CD8-positive, alpha-beta memory T cell (primary cell): ENCODE data around the gene PTPN4. TPM values are rescaled to one million over a fixed set of nuclear protein-coding genes. Genes with fewer than 3 reads are reported as not detected.
"Not testable (repeated sequence)": the region's sequence is repeated elsewhere in the genome, so short reads cannot be mapped to it uniquely, and the experiment has no call there.

Source experiments
- CTCF ChIA-PET: fragments of 350-600 bp; sonication (Branson Sonifier 250); formaldehyde crosslinking; loops from one replicate; lab custom pipeline; 2021; ENCODE audit warnings: antibody characterized with exemption; lab: Charles Lee
- POLR2A ChIA-PET: fragments of 350-600 bp; sonication (Branson Sonifier 250); formaldehyde crosslinking; loops from one replicate; lab custom pipeline; 2021; ENCODE audit warnings: antibody characterized with exemption; lab: Charles Lee
- DNase-seq, 5 donors: peaks; one replicate each; pipeline versions ENCODE4 v3.0.0 to v3.0.0-alpha.2; 2020 to 2022; ENCODE audit warnings: mixed read lengths in 1 of 5
- H3K27ac ChIP-seq: one replicate; pipeline ENCODE4 v1.7.0; 2013; ENCODE audit warnings: low read depth, mild to moderate bottlenecking, low read length, moderate library complexity
- H3K27me3 ChIP-seq: 2 replicates; pipeline ENCODE4 v1.7.0; 2013; ENCODE audit warnings: low read length, mild to moderate bottlenecking; ENCODE audit not compliant: insufficient read depth, poor library complexity, severe bottlenecking
- H3K36me3 ChIP-seq: 2 replicates; pipeline ENCODE4 v1.7.0; 2013; ENCODE audit warnings: mild to moderate bottlenecking, low read length, moderate library complexity; ENCODE audit not compliant: insufficient read depth
- H3K4me1 ChIP-seq: 2 replicates; pipeline ENCODE4 v1.7.0; 2013; ENCODE audit warnings: mild to moderate bottlenecking, low read length, moderate library complexity; ENCODE audit not compliant: insufficient read depth
- H3K4me3 ChIP-seq: 2 replicates; pipeline ENCODE4 v1.7.0; 2013; ENCODE audit warnings: mild to moderate bottlenecking, low read length
- H3K9me3 ChIP-seq: 2 replicates; pipeline ENCODE4 v1.7.0; 2013; ENCODE audit warnings: mild to moderate bottlenecking, low read length
- H3K27ac Mint-ChIP-seq, 8 donors: one replicate each; pipeline ENCODE4 v1.8.0; 2020 to 2021; ENCODE audit warnings: mixed read lengths in 8 of 8, mild to moderate bottlenecking in 6 of 8, inconsistent platforms in 3 of 8, moderate library complexity in 3 of 8
- H3K27me3 Mint-ChIP-seq, 2 donors: one replicate each; pipeline ENCODE4 v1.8.0; 2020 to 2021; ENCODE audit warnings: mixed read lengths in 2 of 2, mild to moderate bottlenecking in 1 of 2, moderate library complexity in 1 of 2
- H3K36me3 Mint-ChIP-seq, 3 donors: one replicate each; pipeline ENCODE4 v1.8.0; 2020 to 2021; ENCODE audit warnings: mixed read lengths in 3 of 3, inconsistent platforms in 1 of 3, mild to moderate bottlenecking in 1 of 3
- H3K4me1 Mint-ChIP-seq, 3 donors: one replicate each; pipeline ENCODE4 v1.8.0; 2020 to 2021; ENCODE audit warnings: mixed read lengths in 3 of 3, inconsistent platforms in 1 of 3, mild to moderate bottlenecking in 1 of 3
- H3K4me3 Mint-ChIP-seq, 7 donors: one replicate each; pipeline ENCODE4 v1.8.0; 2020 to 2021; ENCODE audit warnings: mixed read lengths in 7 of 7, mild to moderate bottlenecking in 6 of 7, moderate library complexity in 4 of 7, inconsistent platforms in 2 of 7
- H3K9me3 Mint-ChIP-seq, 5 donors: one replicate each; pipeline ENCODE4 v1.8.0; 2020 to 2022; ENCODE audit warnings: mixed read lengths in 5 of 5, mild to moderate bottlenecking in 3 of 5, moderate library complexity in 2 of 5, inconsistent platforms in 1 of 5
- polyA plus RNA-seq: library from polyadenylated mRNA; unstranded; fragments of 300-500 nt; fragmentation: Illumina TruSeq; gene quantifications from one replicate; pipeline ENCODE4 v1.2.3, GENCODE V29; 2021
- total RNA-seq, 2 experiments: library from RNA; stranded (reverse); gene quantifications; one replicate each; pipeline ENCODE4 v1.2.3, GENCODE V29; 2021

PTPN4 gene
- total and polyA plus RNA-seq, 3 experiments from 2014 or later: 29.0 to 161 (median 34.2) TPM

DNA sequence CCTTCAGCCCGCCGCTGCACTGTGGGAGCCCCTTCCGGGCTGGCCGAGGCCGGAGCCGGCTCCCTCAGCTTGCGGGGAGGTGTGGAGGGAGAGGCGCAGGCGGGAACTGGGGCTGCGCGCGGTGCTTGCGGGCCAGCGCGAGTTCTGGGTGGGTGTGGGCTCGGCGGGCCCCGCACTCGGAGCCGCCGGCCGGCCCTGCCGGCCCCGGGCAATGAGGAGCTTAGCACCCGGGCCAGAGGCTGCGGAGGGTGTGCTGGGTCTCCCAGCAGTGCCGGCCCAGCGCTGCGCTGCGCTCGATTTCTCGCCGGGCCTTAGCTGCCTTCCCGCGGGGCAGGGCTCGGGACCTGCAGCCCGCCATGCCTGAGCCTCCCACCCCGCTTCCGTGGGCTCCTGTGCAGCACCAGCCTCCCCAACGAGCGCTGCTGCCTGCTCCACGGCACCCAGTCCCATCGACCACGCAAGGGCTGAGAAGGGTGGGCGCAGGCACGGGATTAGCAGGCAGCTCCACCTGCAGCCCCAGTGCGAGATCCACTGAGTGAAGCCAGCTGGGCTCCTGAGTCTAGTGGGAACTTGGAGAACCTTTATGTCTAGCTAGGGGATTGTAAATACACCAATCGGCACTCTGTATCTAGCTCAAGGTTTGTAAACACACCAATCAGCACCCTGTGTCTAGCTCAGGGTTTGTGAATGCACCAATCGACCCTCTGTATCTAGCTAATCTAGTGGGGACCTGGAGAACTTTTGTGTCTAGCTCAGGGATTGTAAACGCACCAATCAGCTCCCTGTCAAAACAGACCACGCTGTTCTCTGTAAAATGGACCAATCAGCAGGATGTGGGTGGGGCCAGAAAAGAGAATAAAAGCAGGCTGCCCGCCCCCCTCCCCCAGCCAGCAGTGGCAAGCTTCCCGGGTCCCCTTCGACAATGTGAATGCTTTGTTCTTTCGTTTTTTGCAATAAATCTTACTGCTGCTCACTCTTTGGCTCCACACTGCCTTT, 237.5 kb downstream of the PTPN4 start:
- H3K4me1 Mint-ChIP-seq, H3K4me1 ChIP-seq, H3K27me3 ChIP-seq, H3K27ac ChIP-seq, H3K27me3 Mint-ChIP-seq, H3K9me3 Mint-ChIP-seq, H3K4me3 ChIP-seq, H3K9me3 ChIP-seq, H3K27ac Mint-ChIP-seq, DNase-seq, POLR2A ChIA-PET, H3K4me3 Mint-ChIP-seq, H3K36me3 ChIP-seq, CTCF ChIA-PET, H3K36me3 Mint-ChIP-seq: not testable (repeated sequence)

DNA sequence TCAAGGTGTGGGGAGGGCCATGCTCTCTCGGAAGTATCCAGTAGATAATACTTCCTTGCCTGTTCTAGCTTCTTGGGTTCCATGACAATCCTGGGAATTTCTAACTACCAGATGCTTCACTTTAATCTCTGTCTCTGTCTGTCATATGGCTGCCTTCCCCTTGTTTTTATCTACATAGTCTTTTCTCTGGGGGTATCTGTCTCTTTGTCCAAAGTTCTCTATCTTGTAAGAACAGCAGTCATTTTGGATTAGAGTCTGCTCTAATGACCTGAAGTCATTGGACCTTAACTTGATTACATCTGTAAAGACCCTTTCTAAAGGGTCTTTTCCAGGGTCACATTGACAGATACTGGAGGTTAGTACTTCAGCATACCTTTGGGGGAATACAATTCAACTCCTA, 241.7 kb downstream of the PTPN4 start:
- no peak for DNase-seq
- Histone ChIP-seq H3K4me3 (no peak overlapping the region), H3K36me3 (no peaks in the 10 kb centered on the region), H3K27me3 (no peaks in the 10 kb centered on the region), H3K9me3 (no peaks in the 10 kb centered on the region), H3K27ac (no peak overlapping the region), H3K4me1 (no peaks in the 10 kb centered on the region)
- Mint-ChIP-seq H3K9me3 (no peaks in the 10 kb centered on the region), H3K27ac (no peak overlapping the region), H3K36me3 (peaks cover 0 to 8% (median 4%) of the 10 kb centered on the region in 3 donors), H3K4me3 (no peak overlapping the region), H3K4me1 (no peaks in the 10 kb centered on the region), H3K27me3 (peaks cover 0 to 6% of the 10 kb centered on the region in 2 donors)
- POLR2A ChIA-PET: no interaction called here
- CTCF ChIA-PET: no interaction called here

DNA sequence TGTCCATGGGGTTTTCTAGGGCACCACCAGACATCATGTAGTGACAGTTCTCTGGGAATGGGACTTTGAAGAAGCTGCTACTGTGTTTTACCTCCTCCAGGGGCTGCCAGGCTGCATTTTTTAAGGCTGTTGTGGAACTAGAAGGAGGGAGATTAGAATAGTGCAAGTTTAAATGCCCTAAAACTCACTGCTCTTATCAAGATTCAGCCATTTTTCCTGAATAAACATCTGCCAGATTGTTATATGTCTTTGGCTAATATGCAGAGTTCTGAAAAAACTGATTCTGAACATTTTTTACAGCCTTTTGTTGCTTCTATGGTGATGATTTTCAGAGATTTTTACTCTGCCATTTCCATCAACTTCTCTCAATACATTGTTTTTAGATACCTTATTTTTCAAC, 244.5 kb downstream of the PTPN4 start:
- H3K36me3 Mint-ChIP-seq: peaks cover 0 to 5% (median 4%) of the 10 kb centered on the region in 3 donors
- no peaks in the 10 kb centered on the region for H3K36me3 ChIP-seq
- CTCF ChIA-PET: no interaction called here
- no peaks in the 10 kb centered on the region for H3K4me1 Mint-ChIP-seq
- POLR2A ChIA-PET: no interaction called here
- no peak overlapping the region for H3K4me3 ChIP-seq
- no peaks in the 10 kb centered on the region for H3K9me3 ChIP-seq
- DNase-seq: no peak
- H3K4me1 ChIP-seq: no peaks in the 10 kb centered on the region
- H3K27ac ChIP-seq: no peak overlapping the region
- H3K9me3 Mint-ChIP-seq: no peaks in the 10 kb centered on the region
- no peak overlapping the region for H3K27ac Mint-ChIP-seq
- no peaks in the 10 kb centered on the region for H3K27me3 ChIP-seq
- peaks cover 0 to 6% of the 10 kb centered on the region in 2 donors for H3K27me3 Mint-ChIP-seq
- H3K4me3 Mint-ChIP-seq: no peak overlapping the region

DNA sequence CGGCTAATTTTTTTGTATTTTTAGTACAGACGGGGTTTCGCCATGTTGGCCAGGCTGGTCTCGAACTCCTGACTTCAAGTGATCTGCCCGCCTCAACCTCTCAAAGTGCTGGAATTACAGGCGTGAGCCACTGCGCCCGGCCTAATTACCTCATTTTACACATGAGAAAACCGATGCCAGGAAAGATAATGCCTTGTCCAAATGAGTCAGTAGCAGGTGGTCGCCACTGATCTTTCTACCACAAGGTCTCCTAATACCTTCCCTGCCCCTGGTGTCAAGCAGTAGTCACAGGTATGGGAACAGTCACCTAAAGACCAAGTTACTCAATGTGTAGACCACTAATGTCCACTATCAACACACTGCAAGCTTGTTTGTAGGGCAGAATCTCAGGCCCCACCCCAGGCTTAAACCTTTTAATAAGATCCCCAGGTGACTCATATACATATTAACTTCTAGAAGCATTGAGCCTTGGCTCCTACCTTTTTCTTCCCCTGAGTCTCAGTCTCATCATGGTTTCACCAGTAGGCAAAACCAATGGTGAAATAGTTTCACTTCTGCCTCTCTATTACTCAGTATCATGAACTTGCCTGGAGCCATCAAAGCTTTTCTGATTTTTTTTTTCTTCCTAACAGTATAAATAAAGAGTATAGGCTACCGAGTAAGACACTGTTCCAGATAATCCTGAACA, 246.3 kb downstream of the PTPN4 start:
- H3K36me3 ChIP-seq: no peaks in the 10 kb centered on the region
- CTCF ChIA-PET: no interaction called here
- no peak overlapping the region for H3K27ac ChIP-seq

DNA sequence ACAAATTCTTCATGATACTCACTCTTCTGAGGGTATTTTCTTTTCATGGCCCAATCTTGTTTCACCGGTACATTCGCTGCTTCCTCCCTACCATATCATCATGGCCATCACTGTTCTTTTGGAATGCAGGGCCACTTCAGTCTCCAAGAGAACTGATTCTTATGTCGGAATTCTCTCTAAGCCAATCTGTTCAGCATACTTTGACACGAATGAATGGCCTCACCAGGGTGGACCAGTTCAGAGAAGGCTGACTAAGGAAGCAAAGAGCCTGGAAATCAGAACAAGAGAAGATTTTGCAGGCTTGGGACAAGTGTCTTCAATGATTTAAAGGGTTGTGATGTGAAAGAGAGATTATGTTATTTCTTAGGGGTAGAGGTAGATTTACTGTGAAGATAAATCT, 248.1 kb downstream of the PTPN4 start:
- Histone ChIP-seq H3K4me1 (peaks cover 6% of the 10 kb centered on the region), H3K36me3 (no peaks in the 10 kb centered on the region), H3K27ac (no peak overlapping the region), H3K9me3 (no peaks in the 10 kb centered on the region), H3K4me3 (no peak overlapping the region), H3K27me3 (no peaks in the 10 kb centered on the region)
- H3K9me3 Mint-ChIP-seq: no peaks in the 10 kb centered on the region
- H3K27ac Mint-ChIP-seq: no peak overlapping the region
- H3K27me3 Mint-ChIP-seq: peaks cover 0 to 4% of the 10 kb centered on the region in 2 donors
- POLR2A ChIA-PET: no interaction called here
- H3K36me3 Mint-ChIP-seq: no peaks in the 10 kb centered on the region
- CTCF ChIA-PET: no interaction called here
- H3K4me3 Mint-ChIP-seq: peak overlapping the region in 1 of 7 donors; percentile 7
- H3K4me1 Mint-ChIP-seq: peaks cover 5 to 7% (median 7%) of the 10 kb centered on the region in 3 donors
- no peak for DNase-seq

More for the DNA sequence above, 246.3 kb downstream of the PTPN4 start:
- Mint-ChIP-seq H3K27ac (no peak overlapping the region), H3K9me3 (no peaks in the 10 kb centered on the region), H3K27me3 (peaks cover 0 to 6% of the 10 kb centered on the region in 2 donors), H3K4me3 (no peak overlapping the region), H3K36me3 (peaks cover 0 to 4% (median 4%) of the 10 kb centered on the region in 3 donors), H3K4me1 (no peaks in the 10 kb centered on the region)
- no peak for DNase-seq
- H3K27me3 ChIP-seq: no peaks in the 10 kb centered on the region
- H3K9me3 ChIP-seq: no peaks in the 10 kb centered on the region
- POLR2A ChIA-PET: no interaction called here
- H3K4me3 ChIP-seq: no peak overlapping the region
- H3K4me1 ChIP-seq: no peaks in the 10 kb centered on the region

DNA sequence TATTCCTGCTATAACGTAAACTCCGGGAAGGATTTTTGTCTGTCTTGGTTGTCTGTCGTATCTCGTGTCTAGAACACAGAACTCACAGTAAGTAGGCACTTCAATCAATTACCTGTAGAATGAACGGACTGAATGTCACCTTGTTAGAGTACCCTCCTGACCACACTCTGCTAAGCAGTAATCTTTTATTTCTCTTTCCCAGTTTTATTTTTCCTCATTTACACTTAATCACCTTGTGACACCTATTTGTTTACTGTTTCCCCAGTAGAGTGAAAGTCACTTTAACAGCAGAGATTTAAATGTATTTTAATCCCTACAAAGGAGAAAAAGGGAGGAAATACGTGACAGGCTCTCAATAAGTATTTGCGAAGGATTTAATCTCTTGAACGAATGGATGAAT, 252.6 kb downstream of the PTPN4 start:
- CTCF ChIA-PET: interaction anchor here (0.9 to 1.5 kb wide), 3 partner anchors 17 to 164 kb away, joined by 4 to 7 read pairs (median 4); no protein-coding TSS in a partner anchor
- H3K4me3 ChIP-seq: peak overlapping the region; percentile 70
- H3K27ac Mint-ChIP-seq: peak overlapping the region in 7 of 8 donors; percentile 15 to 90 (median 73)
- H3K27me3 Mint-ChIP-seq: peaks cover 0 to 2% of the 10 kb centered on the region in 2 donors
- DNase-seq: no peak
- H3K27ac ChIP-seq: peak overlapping the region; percentile 54
- POLR2A ChIA-PET: interaction anchor here (0.8 to 1.2 kb wide), 4 partner anchors 163 to 333 kb away, joined by 3 to 5 read pairs (median 4); partner anchors contain the start of gene TMEM177
- no peaks in the 10 kb centered on the region for H3K27me3 ChIP-seq
- H3K36me3 ChIP-seq: no peaks in the 10 kb centered on the region
- H3K4me1 Mint-ChIP-seq: peaks cover 22 to 37% (median 25%) of the 10 kb centered on the region in 3 donors
- H3K4me1 ChIP-seq: peaks cover 12% of the 10 kb centered on the region
- peak overlapping the region; percentile 69 to 89 (median 82) for H3K4me3 Mint-ChIP-seq
- H3K36me3 Mint-ChIP-seq: peaks cover 0 to 3% (median 0%) of the 10 kb centered on the region in 3 donors
- H3K9me3 Mint-ChIP-seq: no peaks in the 10 kb centered on the region
- H3K9me3 ChIP-seq: no peaks in the 10 kb centered on the region

DNA sequence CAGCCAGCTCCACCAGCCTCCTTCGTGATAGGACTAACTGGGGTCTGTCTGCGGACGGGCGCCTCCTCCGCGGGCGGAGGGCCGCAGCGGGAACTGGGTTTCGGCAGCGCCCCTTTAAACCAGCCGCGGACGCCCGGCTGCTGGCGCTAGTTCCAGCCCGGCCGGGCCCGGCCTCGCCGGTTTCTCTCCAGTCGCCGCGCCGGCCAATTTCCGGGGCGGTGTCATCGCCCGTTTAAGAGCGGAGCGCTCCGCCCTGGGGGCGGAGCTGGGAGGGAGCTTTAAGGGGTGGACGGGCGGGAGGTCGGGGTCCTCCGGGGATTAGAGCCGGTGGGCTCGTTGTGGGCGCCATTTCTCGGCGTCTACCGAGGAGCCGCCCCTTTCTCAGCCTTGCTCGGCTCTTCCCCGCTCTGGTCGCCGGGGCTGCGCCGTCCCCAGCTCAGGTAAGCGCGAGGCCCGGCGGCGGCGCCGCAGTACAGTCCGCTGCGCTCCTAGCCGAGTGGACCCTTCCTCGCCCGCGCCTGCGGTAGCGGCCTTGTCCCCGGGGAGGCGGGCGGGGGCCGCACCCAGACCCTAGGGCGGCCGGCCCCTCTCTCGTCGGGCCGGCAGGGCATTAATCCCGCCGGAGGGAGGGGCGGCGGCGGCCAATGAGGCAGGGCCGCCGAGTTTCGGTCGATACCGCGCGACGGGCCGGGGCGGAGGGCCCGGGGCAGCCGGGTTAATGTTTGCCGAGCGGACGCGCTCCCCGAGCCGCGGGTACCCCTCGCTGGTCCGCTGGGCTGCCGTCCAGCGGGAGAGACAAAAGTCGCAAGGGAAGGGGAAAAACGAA, 253.3 kb downstream of the PTPN4 start, which contains the start of gene EPB41L5:
Gene EPB41L5 (plus strand): TSS at position 307 of the 826 bp plus-strand sequence. CDS start 6,008 bp downstream, outside the sequence.
- POLR2A ChIA-PET: interaction anchor here (0.8 to 1.2 kb wide), 5 partner anchors 44 to 334 kb away, joined by 3 to 5 read pairs (median 3); partner anchors contain the start of gene TMEM177
- H3K27ac Mint-ChIP-seq: peak within 1 kb of the TSS in 7 of 8 donors; percentile 15 to 90 (median 78)

More for the DNA sequence above, 253.3 kb downstream of the PTPN4 start, which contains the start of gene EPB41L5:
- peak; percentile 68 to 86 (median 74) for DNase-seq
- Mint-ChIP-seq H3K36me3 (peaks cover 0 to 3% (median 0%) of the 10 kb centered on the region in 3 donors), H3K4me3 (peak within 1 kb of the TSS; percentile 79 to 90 (median 85)), H3K4me1 (peaks cover 22 to 37% (median 25%) of the 10 kb centered on the region in 3 donors), H3K27me3 (peaks cover 0 to 2% of the 10 kb centered on the region in 2 donors), H3K9me3 (no peaks in the 10 kb centered on the region)
- Histone ChIP-seq H3K4me3 (peak within 1 kb of the TSS; percentile 70), H3K9me3 (no peaks in the 10 kb centered on the region), H3K27ac (peak within 1 kb of the TSS; percentile 54), H3K27me3 (no peaks in the 10 kb centered on the region), H3K4me1 (peaks cover 12% of the 10 kb centered on the region), H3K36me3 (no peaks in the 10 kb centered on the region)
- CTCF ChIA-PET: interaction anchor here (0.9 to 1.5 kb wide), 3 partner anchors 17 to 163 kb away, joined by 4 to 7 read pairs (median 4); no protein-coding TSS in a partner anchor
